Measurements from ENCODE around the gene TXN2.
"Not testable (repeated sequence)": the region's sequence is repeated elsewhere in the genome, so short reads cannot be mapped to it uniquely, and the experiment has no call there.

Gene TXN2

DNA sequence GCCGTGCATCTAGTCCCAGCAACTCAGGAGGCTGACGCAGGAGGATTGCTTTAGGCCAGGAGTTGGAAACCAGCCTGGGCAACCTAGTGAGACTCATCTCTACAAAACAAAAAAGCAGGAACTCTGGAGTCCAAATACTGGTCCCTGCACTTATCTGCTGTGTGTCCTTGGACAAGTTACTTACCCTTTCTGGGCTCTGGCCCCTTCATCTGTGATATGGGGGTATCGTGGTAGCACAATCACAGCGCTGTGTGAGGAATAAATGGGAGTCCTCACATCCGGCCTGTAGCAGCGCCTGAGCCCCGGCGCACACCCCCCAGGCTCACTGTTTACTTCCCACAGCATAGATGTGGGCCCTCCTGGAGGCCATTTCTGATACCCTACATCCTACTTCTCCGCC lies 49.5 kb downstream of the TXN2 start:
- no peak for DNase-seq (ENCODE audit: low read depth in 2 of 2)

DNA sequence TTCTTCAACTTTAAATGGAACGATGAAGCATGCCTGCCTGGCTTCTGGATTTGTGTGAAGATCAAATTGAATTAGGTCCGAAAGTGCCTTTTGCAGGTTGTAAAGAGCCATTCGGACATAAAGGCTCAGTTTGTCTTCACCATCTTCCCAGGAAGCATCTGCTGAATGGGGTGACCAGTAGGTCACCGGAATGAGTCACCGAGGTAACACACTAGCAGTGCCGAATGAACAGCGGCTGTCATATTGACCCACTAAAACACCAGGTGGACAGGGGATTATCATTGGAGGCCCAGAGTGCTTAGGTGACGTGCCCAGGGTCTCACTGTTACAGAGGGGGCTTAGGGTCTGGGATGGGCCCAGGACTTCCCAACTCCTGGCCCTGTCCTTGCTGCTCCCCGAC lies 50.6 kb downstream of the TXN2 start:
- DNase-seq (ENCODE audit: low read depth in 2 of 2): no peak

GRCh38 chr22:36427952-36428351 lies 53.5 kb downstream of the TXN2 start:
- not testable (repeated sequence) for DNase-seq (ENCODE audit: low read depth in 2 of 2)

- DNase-seq (ENCODE audit: low read depth in 2 of 2): no peak
Measured at GRCh38 chr22:36425977-36426523, 55.4 kb downstream of the TXN2 start.

- DNase-seq (ENCODE audit: low read depth in 2 of 2): no peak
Measured at GRCh38 chr22:36424901-36425579, 56.4 kb downstream of the TXN2 start.

GRCh38 chr22:36424466-36424865 lies 57.0 kb downstream of the TXN2 start:
- not testable (repeated sequence) for DNase-seq (ENCODE audit: low read depth in 2 of 2)

DNA sequence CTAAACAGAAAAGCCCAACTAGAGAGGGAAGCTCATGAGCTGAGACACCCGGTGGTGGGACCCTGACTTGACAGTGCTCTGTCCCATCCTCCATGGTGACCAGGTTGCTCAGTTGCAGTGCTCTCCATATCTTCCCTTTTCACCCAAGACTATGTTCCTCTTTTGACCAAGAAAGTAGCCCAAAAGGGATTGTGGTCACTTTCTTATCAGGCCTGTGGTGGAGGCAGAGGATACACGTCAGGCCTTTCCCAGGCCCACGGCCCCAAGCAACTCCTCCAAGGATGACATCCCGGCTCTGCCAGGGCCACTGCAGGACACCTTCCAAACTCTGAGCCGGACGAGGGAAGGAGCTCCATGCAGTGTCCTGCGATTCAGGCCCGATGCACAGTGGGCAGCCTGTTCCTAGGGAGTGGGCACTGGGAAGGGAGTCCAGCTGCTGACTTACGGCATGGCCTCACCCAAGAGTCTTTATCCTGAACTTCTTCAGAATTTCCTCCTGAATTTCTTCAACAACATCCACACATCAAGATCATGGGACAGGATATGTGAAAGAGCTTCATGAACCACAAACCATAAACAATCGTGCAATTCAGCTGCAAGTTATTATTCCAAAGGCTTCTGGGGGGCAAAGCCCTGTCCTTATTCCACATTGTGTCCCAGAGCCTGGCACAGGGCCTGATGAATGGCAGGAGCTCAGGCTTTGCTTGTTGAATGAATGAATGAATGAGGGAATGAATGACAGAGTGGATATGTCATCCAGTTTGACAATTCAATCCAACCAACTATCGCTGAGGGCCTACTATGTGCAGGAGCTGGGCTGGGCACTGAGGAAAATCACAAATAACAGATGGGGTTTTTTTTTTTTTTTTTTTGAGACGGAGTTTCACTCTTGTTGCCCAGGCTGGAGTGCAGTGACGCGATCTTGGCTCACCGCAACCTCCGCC lies 57.7 kb downstream of the TXN2 start:
- no peak for DNase-seq (ENCODE audit: low read depth in 2 of 2)

DNA sequence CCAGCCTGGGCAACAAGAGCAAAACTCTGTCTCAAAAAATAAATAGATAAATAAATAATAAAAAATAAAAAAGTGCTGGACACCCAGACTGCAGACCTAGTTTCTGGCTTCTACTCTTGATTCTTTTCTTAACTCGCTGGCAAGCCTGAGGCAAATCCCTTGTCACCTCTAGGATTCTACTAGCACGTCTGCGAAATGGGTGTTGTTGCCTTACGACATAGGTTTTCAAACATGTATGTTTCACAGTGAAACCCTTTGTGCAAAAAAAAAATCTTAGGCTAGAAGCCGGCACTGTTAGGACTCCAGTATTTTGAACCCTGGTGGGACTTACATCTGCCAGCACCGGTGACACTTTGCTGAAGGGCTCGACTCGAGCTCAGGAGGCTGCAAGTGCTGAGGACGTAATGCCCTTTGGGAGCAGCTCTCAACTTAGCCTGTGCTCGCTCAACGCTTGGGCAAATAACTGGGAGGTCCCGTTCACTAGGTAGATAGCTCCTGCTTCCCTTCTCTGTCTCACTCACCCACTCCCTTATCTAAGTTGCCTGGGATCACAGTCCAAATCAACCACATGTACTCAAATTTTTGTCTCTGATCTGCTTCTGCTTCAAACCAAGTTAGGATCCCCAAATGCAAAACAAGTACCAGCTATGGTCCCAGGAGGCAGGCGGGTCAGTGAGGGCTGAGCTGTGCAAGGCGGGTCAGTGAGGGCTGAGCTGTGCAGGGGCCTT lies 59.0 kb downstream of the TXN2 start:
- DNase-seq (ENCODE audit: low read depth in 2 of 2): no peak

DNA sequence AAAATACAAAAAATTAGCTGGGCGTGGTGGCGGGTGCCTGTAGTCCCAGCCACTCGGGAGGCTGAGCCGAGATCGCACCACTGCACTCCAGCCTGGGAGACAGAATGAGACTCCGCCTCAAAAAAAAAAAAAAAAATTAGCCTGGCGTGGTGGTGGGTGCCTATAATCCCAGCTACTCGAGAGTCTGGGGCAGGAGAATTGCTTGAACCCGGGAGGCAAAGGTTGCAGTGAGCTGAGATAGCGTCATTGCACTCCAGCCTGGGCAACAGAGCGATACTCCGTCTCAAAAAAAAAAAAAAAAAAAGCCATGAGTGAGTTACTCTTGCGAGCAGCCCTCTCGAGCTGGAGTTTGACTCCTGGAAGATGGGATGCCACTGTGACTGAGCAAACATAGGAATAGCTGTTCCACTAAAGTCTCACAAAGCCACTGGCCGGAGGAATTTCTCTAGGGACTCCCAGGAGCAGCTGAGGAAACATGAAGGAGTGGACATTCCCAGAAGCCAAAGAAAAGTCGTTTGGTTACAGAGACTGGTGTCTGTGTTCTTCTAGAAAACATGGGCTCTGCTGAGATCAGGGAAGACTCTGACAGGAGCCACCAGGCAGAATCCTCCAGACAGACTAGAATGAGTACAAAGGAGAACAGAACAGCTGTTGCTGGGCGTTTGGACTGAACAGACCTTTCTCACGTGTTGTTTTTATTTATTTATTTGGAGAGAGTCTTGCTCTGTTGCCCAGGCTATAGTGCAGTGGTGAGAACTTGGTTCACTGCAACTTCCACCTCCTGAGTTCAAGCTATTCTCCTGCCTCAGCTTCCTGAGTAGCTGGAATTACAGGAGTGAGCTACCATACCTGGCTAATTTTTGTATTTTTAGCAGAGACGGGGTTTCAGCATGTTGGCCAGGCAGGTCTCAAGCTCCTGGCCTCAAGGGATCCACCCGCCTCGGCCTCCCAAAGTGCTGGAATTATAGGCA lies 61.2 kb downstream of the TXN2 start:
- DNase-seq (ENCODE audit: low read depth in 2 of 2): no peak

DNA sequence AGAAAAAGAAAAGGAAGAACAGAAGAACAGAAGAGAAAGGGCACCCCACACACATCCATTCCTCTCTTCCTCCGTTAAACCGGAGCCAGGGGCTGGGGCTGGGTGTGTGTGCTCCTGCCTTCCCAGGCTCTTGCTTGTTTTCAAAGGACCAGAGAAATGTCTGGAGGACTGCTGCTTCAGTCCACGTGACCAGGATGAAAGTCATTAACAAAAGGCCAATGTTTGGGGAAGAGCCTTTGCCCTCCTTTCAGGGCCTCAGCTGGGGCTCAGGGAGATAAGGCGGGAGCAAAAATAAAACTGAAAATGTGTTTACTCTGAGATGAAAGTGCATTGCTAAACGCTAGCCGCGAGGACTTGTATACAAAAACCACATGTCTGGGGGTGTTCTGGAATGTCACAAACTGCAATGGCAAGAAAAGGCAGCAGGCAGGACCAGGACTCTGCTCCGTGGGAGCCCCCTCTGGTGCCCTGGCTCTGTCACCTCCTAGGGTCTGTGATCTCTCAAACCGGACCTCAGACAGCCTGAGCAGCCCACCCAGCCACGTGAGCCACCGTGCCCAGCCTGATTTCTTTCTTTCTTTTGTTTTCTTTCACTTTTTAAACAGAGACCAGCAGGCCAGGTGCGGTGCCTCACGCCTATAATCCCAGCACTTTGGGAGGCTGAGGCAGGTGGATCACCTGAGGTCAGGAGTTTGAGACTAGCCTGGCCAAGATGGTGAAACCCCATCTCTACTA lies 62.1 kb downstream of the TXN2 start:
- no peak for DNase-seq (ENCODE audit: low read depth in 2 of 2)

DNA sequence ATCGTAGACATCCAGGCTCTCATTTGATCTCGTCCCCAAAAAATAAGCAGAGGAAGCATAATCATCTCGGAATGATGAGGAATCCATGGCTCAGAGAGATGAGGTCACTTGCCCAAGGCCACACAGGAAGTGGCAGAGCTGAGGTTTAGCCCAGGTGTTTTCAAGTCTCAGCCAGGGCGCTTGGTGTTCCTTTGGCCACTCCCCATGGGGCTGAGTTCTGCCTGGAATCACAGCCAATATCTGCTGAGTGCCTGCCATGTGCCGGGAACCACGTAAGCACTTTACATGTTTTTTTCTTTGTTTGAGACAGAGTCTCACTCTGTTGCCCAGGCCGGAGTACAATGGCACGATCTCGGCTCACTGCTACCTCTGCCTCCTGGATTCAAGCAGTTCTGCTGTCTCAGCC lies 64.2 kb downstream of the TXN2 start:
- no peak for DNase-seq (ENCODE audit: low read depth in 2 of 2)

Measured in stimulated activated CD8-positive, alpha-beta memory T cell treated with anti-CD3 and anti-CD28 coated beads, Interleukin-15, amount 100 ng/mL, for 48 hours (primary cell).